ENCODE data around the gene MVD. TPM values are rescaled to one million over a fixed set of nuclear protein-coding genes. Genes with fewer than 3 reads are reported as not detected.

The MVD gene
- total and polyA plus RNA-seq, 2 of the 13 experiments (the other 11 are each of a cell fraction or from before 2014, with no cell fraction given), result 28.1 to 187 TPM

DNA sequence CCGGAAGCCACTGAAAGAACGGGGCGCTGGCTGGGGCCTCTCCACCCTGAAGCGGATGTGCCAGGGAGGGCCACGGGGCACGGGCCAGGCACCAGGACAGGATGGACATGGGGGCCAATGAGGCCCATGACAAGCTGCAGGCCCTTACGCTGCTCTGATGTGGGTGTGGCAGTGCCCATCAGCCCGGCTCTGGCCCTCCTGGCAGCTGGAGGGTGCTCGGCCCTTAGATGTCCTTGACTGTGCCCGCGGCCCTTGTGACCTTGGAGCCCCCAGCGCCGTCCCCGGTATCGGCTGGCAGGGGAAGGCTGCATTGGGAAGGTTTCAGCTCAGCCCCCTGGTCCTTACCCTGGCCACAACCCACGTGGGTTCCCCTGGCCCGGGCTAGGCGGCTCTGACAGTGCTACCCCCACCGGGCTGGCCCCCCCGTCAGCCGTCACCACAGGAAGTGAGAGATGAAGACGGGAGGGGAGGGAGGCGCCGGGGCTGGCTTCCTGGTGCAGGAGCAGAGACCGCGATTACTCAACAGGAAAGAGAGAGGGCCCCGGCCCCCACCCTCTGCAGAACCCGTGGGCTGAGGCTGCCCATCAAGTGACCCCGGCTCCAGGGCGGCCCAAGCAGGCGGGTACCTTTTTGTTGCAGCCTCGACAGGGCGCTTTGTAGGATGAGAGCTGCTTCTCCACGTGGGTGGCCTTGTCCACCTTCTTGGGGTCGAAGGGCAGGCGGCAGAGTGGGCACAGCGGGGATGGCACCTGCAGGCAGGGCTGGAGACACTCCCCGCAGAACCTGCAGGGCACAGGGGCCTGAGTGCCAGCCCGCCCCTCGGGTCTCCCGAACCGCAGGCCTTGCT lies 38.0 kb upstream of the MVD start (continued):
- TF ChIP-seq, protein P1, sequence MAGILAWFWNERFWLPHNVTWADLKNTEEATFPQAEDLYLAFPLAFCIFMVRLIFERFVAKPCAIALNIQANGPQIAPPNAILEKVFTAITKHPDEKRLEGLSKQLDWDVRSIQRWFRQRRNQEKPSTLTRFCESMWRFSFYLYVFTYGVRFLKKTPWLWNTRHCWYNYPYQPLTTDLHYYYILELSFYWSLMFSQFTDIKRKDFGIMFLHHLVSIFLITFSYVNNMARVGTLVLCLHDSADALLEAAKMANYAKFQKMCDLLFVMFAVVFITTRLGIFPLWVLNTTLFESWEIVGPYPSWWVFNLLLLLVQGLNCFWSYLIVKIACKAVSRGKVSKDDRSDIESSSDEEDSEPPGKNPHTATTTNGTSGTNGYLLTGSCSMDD (CRISPR knock-in tag; IDR thresholded peaks at IDR 0.05), result no peak
- TF ChIP-seq ZBTB21 (CRISPR knock-in tag; IDR thresholded peaks at IDR 0.05) (peak; percentile 28; the same call in 1 of the 2 replicates), ZNF775 (CRISPR knock-in tag; IDR thresholded peaks at IDR 0.05; ENCODE audit: borderline replicate concordance) (no peak), ZNF530 (CRISPR knock-in tag; IDR thresholded peaks at IDR 0.05; ENCODE audit: low read depth) (no peak), NCOA5 (CRISPR knock-in tag; IDR thresholded peaks at IDR 0.05) (no peak), RFX3 (CRISPR knock-in tag; IDR thresholded peaks at IDR 0.05) (no peak), NONO (IDR thresholded peaks at IDR 0.05) (no peak), NONO (CRISPR knock-in tag; conservative IDR thresholded peaks at IDR 0.05) (peak; percentile 89; the same call in 1 of the 2 replicates), IKZF1 (IDR thresholded peaks at IDR 0.05) (no peak), NFE2 (CRISPR knock-in tag; IDR thresholded peaks at IDR 0.05) (no peak), ZNF350 (CRISPR knock-in tag; IDR thresholded peaks at IDR 0.05; ENCODE audit: borderline replicate concordance, low read depth) (peak; percentile 96; the same call in 1 of the 2 replicates), NFKB2 (CRISPR knock-in tag; IDR thresholded peaks at IDR 0.05; ENCODE audit: borderline replicate concordance) (peak; percentile 63; the same call in 1 of the 2 replicates), SNAPC2 (CRISPR knock-in tag; IDR thresholded peaks at IDR 0.05) (peak; percentile 81; the same call in 1 of the 2 replicates), ARNT (IDR thresholded peaks at IDR 0.05) (no peak), MBNL3 (CRISPR knock-in tag; conservative IDR thresholded peaks at IDR 0.05) (no peak), CREM (IDR thresholded peaks at IDR 0.05) (peak; percentile 77; the same call in 1 of the 2 replicates), CREM (CRISPR knock-in tag; IDR thresholded peaks at IDR 0.05) (no peak), TEAD2 (CRISPR knock-in tag; IDR thresholded peaks at IDR 0.05) (no peak), GLI4 (CRISPR knock-in tag; IDR thresholded peaks at IDR 0.05; ENCODE audit: borderline replicate concordance) (0 out of 2 replicates have a peak, but pooled peaks have one; percentile 71), KAT2B (IDR thresholded peaks at IDR 0.05; ENCODE audit: borderline replicate concordance, low read depth, low read length) (no peak), MED1 (CRISPR knock-in tag; IDR thresholded peaks at IDR 0.05) (peak; percentile 93)
- TF ChIP-seq, protein P2, sequence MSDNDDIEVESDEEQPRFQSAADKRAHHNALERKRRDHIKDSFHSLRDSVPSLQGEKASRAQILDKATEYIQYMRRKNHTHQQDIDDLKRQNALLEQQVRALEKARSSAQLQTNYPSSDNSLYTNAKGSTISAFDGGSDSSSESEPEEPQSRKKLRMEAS (IDR thresholded peaks at IDR 0.05), result peak; percentile 83
- TF ChIP-seq, protein P3, sequence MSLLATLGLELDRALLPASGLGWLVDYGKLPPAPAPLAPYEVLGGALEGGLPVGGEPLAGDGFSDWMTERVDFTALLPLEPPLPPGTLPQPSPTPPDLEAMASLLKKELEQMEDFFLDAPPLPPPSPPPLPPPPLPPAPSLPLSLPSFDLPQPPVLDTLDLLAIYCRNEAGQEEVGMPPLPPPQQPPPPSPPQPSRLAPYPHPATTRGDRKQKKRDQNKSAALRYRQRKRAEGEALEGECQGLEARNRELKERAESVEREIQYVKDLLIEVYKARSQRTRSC (CRISPR knock-in tag; IDR thresholded peaks at IDR 0.05; ENCODE audit: low read depth), result no peak
- TF ChIP-seq, protein P4, sequence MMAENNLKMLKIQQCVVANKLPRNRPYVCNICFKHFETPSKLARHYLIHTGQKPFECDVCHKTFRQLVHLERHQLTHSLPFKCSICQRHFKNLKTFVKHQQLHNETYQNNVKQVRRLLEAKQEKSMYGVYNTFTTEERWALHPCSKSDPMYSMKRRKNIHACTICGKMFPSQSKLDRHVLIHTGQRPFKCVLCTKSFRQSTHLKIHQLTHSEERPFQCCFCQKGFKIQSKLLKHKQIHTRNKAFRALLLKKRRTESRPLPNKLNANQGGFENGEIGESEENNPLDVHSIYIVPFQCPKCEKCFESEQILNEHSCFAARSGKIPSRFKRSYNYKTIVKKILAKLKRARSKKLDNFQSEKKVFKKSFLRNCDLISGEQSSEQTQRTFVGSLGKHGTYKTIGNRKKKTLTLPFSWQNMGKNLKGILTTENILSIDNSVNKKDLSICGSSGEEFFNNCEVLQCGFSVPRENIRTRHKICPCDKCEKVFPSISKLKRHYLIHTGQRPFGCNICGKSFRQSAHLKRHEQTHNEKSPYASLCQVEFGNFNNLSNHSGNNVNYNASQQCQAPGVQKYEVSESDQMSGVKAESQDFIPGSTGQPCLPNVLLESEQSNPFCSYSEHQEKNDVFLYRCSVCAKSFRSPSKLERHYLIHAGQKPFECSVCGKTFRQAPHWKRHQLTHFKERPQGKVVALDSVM (CRISPR knock-in tag; IDR thresholded peaks at IDR 0.05), result no peak
- TF ChIP-seq, protein P5, sequence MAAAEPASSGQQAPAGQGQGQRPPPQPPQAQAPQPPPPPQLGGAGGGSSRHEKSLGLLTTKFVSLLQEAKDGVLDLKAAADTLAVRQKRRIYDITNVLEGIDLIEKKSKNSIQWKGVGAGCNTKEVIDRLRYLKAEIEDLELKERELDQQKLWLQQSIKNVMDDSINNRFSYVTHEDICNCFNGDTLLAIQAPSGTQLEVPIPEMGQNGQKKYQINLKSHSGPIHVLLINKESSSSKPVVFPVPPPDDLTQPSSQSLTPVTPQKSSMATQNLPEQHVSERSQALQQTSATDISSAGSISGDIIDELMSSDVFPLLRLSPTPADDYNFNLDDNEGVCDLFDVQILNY (CRISPR knock-in tag; conservative IDR thresholded peaks at IDR 0.05), result no peak; the same call in 1 of the 2 replicates
- TF ChIP-seq, protein P6, sequence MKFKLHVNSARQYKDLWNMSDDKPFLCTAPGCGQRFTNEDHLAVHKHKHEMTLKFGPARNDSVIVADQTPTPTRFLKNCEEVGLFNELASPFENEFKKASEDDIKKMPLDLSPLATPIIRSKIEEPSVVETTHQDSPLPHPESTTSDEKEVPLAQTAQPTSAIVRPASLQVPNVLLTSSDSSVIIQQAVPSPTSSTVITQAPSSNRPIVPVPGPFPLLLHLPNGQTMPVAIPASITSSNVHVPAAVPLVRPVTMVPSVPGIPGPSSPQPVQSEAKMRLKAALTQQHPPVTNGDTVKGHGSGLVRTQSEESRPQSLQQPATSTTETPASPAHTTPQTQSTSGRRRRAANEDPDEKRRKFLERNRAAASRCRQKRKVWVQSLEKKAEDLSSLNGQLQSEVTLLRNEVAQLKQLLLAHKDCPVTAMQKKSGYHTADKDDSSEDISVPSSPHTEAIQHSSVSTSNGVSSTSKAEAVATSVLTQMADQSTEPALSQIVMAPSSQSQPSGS (CRISPR knock-in tag; IDR thresholded peaks at IDR 0.05), result peak; percentile 77; the same call in 1 of the 2 replicates

Measured in HepG2 (cell line).